GM19240 (cell line): ENCODE results near the gene PRKAG2.

Experiments
- DNase-seq: peaks from one replicate; pipeline ENCODE4 v3.0.0; 2011; ENCODE audit warnings: low spot score; ENCODE audit not compliant: insufficient read length

PRKAG2 gene

GRCh38 chr7:151629713-151630272 is 247.1 kb downstream of the PRKAG2 start:
- DNase-seq = no peak

GRCh38 chr7:151628846-151629604 is 247.9 kb downstream of the PRKAG2 start:
- DNase-seq = no peak

GRCh38 chr7:151626422-151627115 is 250.3 kb downstream of the PRKAG2 start:
- no peak for DNase-seq

GRCh38 chr7:151625606-151626005 is 251.3 kb downstream of the PRKAG2 start:
- DNase-seq = no peak

GRCh38 chr7:151624246-151624928 is 252.5 kb downstream of the PRKAG2 start:
- no peak for DNase-seq

- DNase-seq = no peak
Observed at GRCh38 chr7:151623766-151624165, 253.1 kb downstream of the PRKAG2 start.

- no peak for DNase-seq
Observed at GRCh38 chr7:151621961-151622360, 255.0 kb downstream of the PRKAG2 start.

- no peak for DNase-seq
Observed at GRCh38 chr7:151616443-151617213, 260.3 kb downstream of the PRKAG2 start.

- no peak for DNase-seq
Observed at GRCh38 chr7:151615784-151616183, 261.1 kb downstream of the PRKAG2 start.

- DNase-seq = no peak
Observed at GRCh38 chr7:151615058-151615457, 261.9 kb downstream of the PRKAG2 start.

- no peak for DNase-seq
Observed at GRCh38 chr7:151614019-151614418, 262.9 kb downstream of the PRKAG2 start.

GRCh38 chr7:151611878-151612277 is 265.0 kb downstream of the PRKAG2 start:
- DNase-seq = no peak

- no peak for DNase-seq
Observed at GRCh38 chr7:151611041-151611440, 265.9 kb downstream of the PRKAG2 start.

GRCh38 chr7:151608031-151608551 is 268.8 kb downstream of the PRKAG2 start:
- DNase-seq = no peak

- no peak for DNase-seq
Observed at GRCh38 chr7:151607464-151607867, 269.4 kb downstream of the PRKAG2 start.

GRCh38 chr7:151603951-151604350 is 273.0 kb downstream of the PRKAG2 start:
- no peak for DNase-seq

GRCh38 chr7:151601521-151602305 is 275.2 kb downstream of the PRKAG2 start:
- no peak for DNase-seq

- no peak for DNase-seq
Observed at GRCh38 chr7:151600331-151600730, 276.6 kb downstream of the PRKAG2 start.

GRCh38 chr7:151599401-151600227 is 277.3 kb downstream of the PRKAG2 start:
- DNase-seq = no peak
